H9 (cell line): ENCODE data around the gene PALD1. TPM values are rescaled to one million over a fixed set of nuclear protein-coding genes. Genes with fewer than 3 reads are reported as not detected.
A peak's percentile ranks its signal among the peaks of the same experiment; 100 is the strongest.

Experiments used
- DNase-seq: peaks from one replicate; pipeline ENCODE4 v3.0.0-alpha.2; 2017
- H2AFZ ChIP-seq: one replicate; pipeline ENCODE4 v1.6.1; 2013; ENCODE audit warnings: mild to moderate bottlenecking, low read length, control low read depth, moderate library complexity
- H2AK5ac ChIP-seq: 2 replicates; pipeline ENCODE4 v1.6.1; 2013; ENCODE audit warnings: low read length, control low read depth, mixed read lengths; ENCODE audit not compliant: insufficient read length
- H2BK120ac ChIP-seq: one replicate; pipeline ENCODE4 v1.6.1; 2013; ENCODE audit warnings: low read depth, mild to moderate bottlenecking, low read length, control low read depth, inconsistent platforms; ENCODE audit not compliant: poor library complexity, severe bottlenecking
- H2BK12ac ChIP-seq: 2 replicates; pipeline ENCODE4 v1.6.1; 2013; ENCODE audit warnings: low read length, control low read depth, mixed read lengths, low read depth; ENCODE audit not compliant: insufficient read length
- H2BK15ac ChIP-seq: 2 replicates; pipeline ENCODE4 v1.6.1; 2013; ENCODE audit warnings: low read depth, low read length, control low read depth
- H2BK20ac ChIP-seq: one replicate; pipeline ENCODE4 v1.6.1; 2013; ENCODE audit warnings: low read depth, mild to moderate bottlenecking, low read length, control low read depth, inconsistent platforms; ENCODE audit not compliant: poor library complexity, severe bottlenecking
- H2BK5ac ChIP-seq: 2 replicates; pipeline ENCODE4 v1.6.1; 2013; ENCODE audit warnings: low read length, control low read depth, mixed read lengths; ENCODE audit not compliant: insufficient read length
- H3K14ac ChIP-seq: 2 replicates; pipeline ENCODE4 v1.6.1; 2013; ENCODE audit warnings: low read length, control low read depth; ENCODE audit not compliant: insufficient read depth
- H3K18ac ChIP-seq: 2 replicates; pipeline ENCODE4 v1.6.1; 2013; ENCODE audit warnings: low read depth, mild to moderate bottlenecking, mixed read lengths, low read length, control low read depth; ENCODE audit not compliant: insufficient read length
- H3K23ac ChIP-seq: 2 replicates; pipeline ENCODE4 v1.6.1; 2013; ENCODE audit warnings: low read length, control low read depth, mixed read lengths, low read depth; ENCODE audit not compliant: insufficient read length
- H3K23me2 ChIP-seq: 2 replicates; pipeline ENCODE4 v1.6.1; 2013; ENCODE audit warnings: low read depth, mild to moderate bottlenecking, mixed read lengths, low read length, control low read depth; ENCODE audit not compliant: insufficient read length, poor library complexity, severe bottlenecking
- H3K27ac ChIP-seq: 2 replicates; pipeline ENCODE4 v1.5.1; 2013; ENCODE audit warnings: low read length, control low read depth, mixed read lengths, low read depth; ENCODE audit not compliant: insufficient read length
- H3K27me3 ChIP-seq: 2 replicates; pipeline ENCODE4 v1.6.1; 2013; ENCODE audit warnings: low read length, control low read depth, inconsistent platforms; ENCODE audit not compliant: insufficient read depth
- H3K4ac ChIP-seq: 2 replicates; pipeline ENCODE4 v1.6.1; 2013; ENCODE audit warnings: low read depth, mild to moderate bottlenecking, control low read depth, inconsistent platforms, low read length, moderate library complexity
- H3K4me1 ChIP-seq: 2 replicates; pipeline ENCODE4 v1.6.1; 2013; ENCODE audit warnings: low read length, control low read depth, inconsistent platforms; ENCODE audit not compliant: insufficient read depth
- H3K4me2 ChIP-seq: 2 replicates; pipeline ENCODE4 v1.6.1; 2013; ENCODE audit warnings: low read length, control low read depth, mixed read lengths; ENCODE audit not compliant: insufficient read length, insufficient read depth
- H3K56ac ChIP-seq: 2 replicates; pipeline ENCODE4 v1.6.1; 2013; ENCODE audit warnings: low read depth, mild to moderate bottlenecking, mixed read lengths, low read length, control low read depth; ENCODE audit not compliant: insufficient read length
- H3K79me1 ChIP-seq: 2 replicates; pipeline ENCODE4 v1.6.1; 2013; ENCODE audit warnings: low read depth, mild to moderate bottlenecking, moderate library complexity, low read length, control low read depth, inconsistent platforms; ENCODE audit not compliant: insufficient read depth, poor library complexity, severe bottlenecking
- H3K79me2 ChIP-seq: 2 replicates; pipeline ENCODE4 v1.6.1; 2013; ENCODE audit warnings: low read length, control low read depth, inconsistent platforms; ENCODE audit not compliant: insufficient read depth
- H3K9ac ChIP-seq: 2 replicates; pipeline ENCODE4 v1.6.1; 2013; ENCODE audit warnings: low read length, control low read depth, mixed read lengths; ENCODE audit not compliant: insufficient read length; ENCODE audit errors: extremely low read depth
- H3K9me3 ChIP-seq: one replicate; pipeline ENCODE4 v1.6.1; 2013; ENCODE audit warnings: low read depth, low read length, inconsistent platforms; ENCODE audit not compliant: control insufficient read depth
- H3T11ph ChIP-seq: one replicate; pipeline ENCODE4 v1.6.1; 2013; ENCODE audit warnings: mild to moderate bottlenecking, low read length, control low read depth, inconsistent platforms
- H4K20me1 ChIP-seq: one replicate; pipeline ENCODE4 v1.6.1; 2013; ENCODE audit not compliant: control insufficient read depth, insufficient read length, insufficient read depth
- H4K5ac ChIP-seq: 2 replicates; pipeline ENCODE4 v1.6.1; 2013; ENCODE audit warnings: low read depth, mild to moderate bottlenecking, mixed read lengths, low read length, control low read depth; ENCODE audit not compliant: insufficient read length
- H4K8ac ChIP-seq: replicated peaks from 2 replicates; pipeline ENCODE4 v1.6.1; 2013; ENCODE audit warnings: low read length, control low read depth, mixed read lengths, low read depth; ENCODE audit not compliant: insufficient read length
- H4K91ac ChIP-seq: 2 replicates; pipeline ENCODE4 v1.6.1; 2013; ENCODE audit warnings: low read depth, mild to moderate bottlenecking, moderate library complexity, mixed read lengths, low read length, control low read depth; ENCODE audit not compliant: insufficient read length
- H3K27ac Mint-ChIP-seq, 3 experiments: 2 replicates in 2 of 3; 3 replicates in 1 of 3; pipeline ENCODE4 v1.8.0; 2020 to 2021; ENCODE audit warnings: mixed read lengths in 3 of 3, mild to moderate bottlenecking in 1 of 3, moderate library complexity in 1 of 3
- H3K27me3 Mint-ChIP-seq: 2 replicates; pipeline ENCODE4 v1.8.0; 2021; ENCODE audit warnings: low read depth, mild to moderate bottlenecking, moderate library complexity, mixed read lengths
- H3K36me3 Mint-ChIP-seq, 3 experiments: 2 replicates in 2 of 3; 3 replicates in 1 of 3; pipeline ENCODE4 v1.8.0; 2020 to 2021; ENCODE audit warnings: low read depth in 3 of 3, mixed read lengths in 3 of 3; ENCODE audit not compliant: insufficient read depth in 1 of 3
- H3K4me1 Mint-ChIP-seq, 2 experiments: 2 replicates each; pipeline ENCODE4 v1.8.0; 2020; ENCODE audit warnings: mixed read lengths in 2 of 2
- H3K4me3 Mint-ChIP-seq, 2 experiments: 2 replicates in 1 of 2; 3 replicates in 1 of 2; pipeline ENCODE4 v1.8.0; 2020 to 2021; ENCODE audit warnings: mild to moderate bottlenecking in 2 of 2, mixed read lengths in 2 of 2, moderate library complexity in 1 of 2
- H3K9me3 Mint-ChIP-seq, 2 experiments: 2 replicates in 1 of 2; 3 replicates in 1 of 2; pipeline ENCODE4 v1.8.0; 2020; ENCODE audit warnings: mild to moderate bottlenecking in 2 of 2, mixed read lengths in 2 of 2, moderate library complexity in 1 of 2
- WGBS: extraction: QIAGEN DNeasy Blood & Tissue Kit; methylation state at CpG from one replicate; pipeline ENCODE4 v1.1.7; 2013; ENCODE audit warnings: missing lambda C conversion rate, low lambda C conversion rate, mixed read lengths; ENCODE audit not compliant: insufficient read length; ENCODE audit errors: extremely low coverage; 5-methylcytosine and 5-hydroxymethylcytosine counted together
- total RNA-seq: library from RNA; stranded (reverse); gene quantifications from 2 replicates; pipeline ENCODE4 v1.2.1, GENCODE V29; 2021
- TF ChIP-seq, protein P1 (sequence below): fragments of 200-600 bp; sonication (generic); conservative IDR thresholded peaks from 3 replicates; pipeline ENCODE4 v1.8.0; 2021; ENCODE audit warnings: antibody characterized with exemption, mild to moderate bottlenecking

The PALD1 gene
- total RNA-seq, 1 experiment from 2014 or later = 21.1 TPM

DNA sequence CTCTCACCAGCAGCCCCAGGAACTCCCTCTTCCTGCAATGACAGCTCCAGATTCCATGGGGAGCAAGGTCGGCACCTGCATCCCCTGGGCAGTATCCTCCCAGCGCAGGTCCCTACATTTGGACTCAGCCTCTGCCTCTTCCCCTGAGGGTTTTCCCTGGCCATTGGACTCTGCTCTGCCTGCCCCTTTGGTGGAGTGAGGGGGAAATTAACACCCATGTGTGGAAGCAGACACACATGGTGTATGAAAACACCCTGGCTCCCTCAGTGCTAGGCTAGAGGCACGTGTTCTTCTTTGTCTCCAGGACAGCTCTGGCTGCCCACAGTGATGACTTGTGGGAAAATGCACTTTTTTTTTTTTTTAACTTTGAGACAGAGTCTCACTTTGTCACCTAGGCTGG, 115.6 kb downstream of the PALD1 start:
- no peaks in the 10 kb centered on the region for H4K20me1 ChIP-seq
- H2BK15ac ChIP-seq = no peak overlapping the region
- TF ChIP-seq, protein P1, sequence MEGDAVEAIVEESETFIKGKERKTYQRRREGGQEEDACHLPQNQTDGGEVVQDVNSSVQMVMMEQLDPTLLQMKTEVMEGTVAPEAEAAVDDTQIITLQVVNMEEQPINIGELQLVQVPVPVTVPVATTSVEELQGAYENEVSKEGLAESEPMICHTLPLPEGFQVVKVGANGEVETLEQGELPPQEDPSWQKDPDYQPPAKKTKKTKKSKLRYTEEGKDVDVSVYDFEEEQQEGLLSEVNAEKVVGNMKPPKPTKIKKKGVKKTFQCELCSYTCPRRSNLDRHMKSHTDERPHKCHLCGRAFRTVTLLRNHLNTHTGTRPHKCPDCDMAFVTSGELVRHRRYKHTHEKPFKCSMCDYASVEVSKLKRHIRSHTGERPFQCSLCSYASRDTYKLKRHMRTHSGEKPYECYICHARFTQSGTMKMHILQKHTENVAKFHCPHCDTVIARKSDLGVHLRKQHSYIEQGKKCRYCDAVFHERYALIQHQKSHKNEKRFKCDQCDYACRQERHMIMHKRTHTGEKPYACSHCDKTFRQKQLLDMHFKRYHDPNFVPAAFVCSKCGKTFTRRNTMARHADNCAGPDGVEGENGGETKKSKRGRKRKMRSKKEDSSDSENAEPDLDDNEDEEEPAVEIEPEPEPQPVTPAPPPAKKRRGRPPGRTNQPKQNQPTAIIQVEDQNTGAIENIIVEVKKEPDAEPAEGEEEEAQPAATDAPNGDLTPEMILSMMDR = no peak
- H3K4ac ChIP-seq = no peak overlapping the region
- Mint-ChIP-seq H3K4me1 (peaks cover 12 to 27% of the 10 kb centered on the region in 2 experiments), H3K4me3 (no peak overlapping the region), H3K36me3 (no peaks in the 10 kb centered on the region), H3K27ac (peak overlapping the region in 1 of 3 experiments; percentile 49; a peak in 1 of 7 replicates), H3K9me3 (no peaks in the 10 kb centered on the region), H3K27me3 (peaks cover 2% of the 10 kb centered on the region; the same call in 1 of the 2 replicates)
- H3K56ac ChIP-seq = no peak overlapping the region
- H3K23ac ChIP-seq = no peak overlapping the region
- no peak for DNase-seq
- WGBS = no CpG with 5 or more reads among the region's 3 CpGs
- H2BK120ac ChIP-seq = no peak overlapping the region
- H3K23me2 ChIP-seq = no peaks in the 10 kb centered on the region
- no peaks in the 10 kb centered on the region for H3K79me2 ChIP-seq
- H3K27ac ChIP-seq = no peak overlapping the region
- no peak overlapping the region for H4K5ac ChIP-seq
- H3K18ac ChIP-seq = no peak overlapping the region
- H2BK20ac ChIP-seq = no peak overlapping the region
- H3T11ph ChIP-seq = no peak overlapping the region
- no peak overlapping the region for H2BK12ac ChIP-seq
- H3K4me2 ChIP-seq = no peak overlapping the region
- no peaks in the 10 kb centered on the region for H3K27me3 ChIP-seq
- no peak overlapping the region for H4K8ac ChIP-seq
- no peaks in the 10 kb centered on the region for H3K79me1 ChIP-seq
- H2AK5ac ChIP-seq = no peak overlapping the region
- H3K9ac ChIP-seq = no peak overlapping the region
- H3K4me1 ChIP-seq = 0 out of 2 replicates have a peak, but pooled peaks cover 4% of the 10 kb centered on the region
- H2AFZ ChIP-seq = no peak overlapping the region
- no peak overlapping the region for H4K91ac ChIP-seq
- no peak overlapping the region; the same call in 1 of the 2 replicates for H3K14ac ChIP-seq
- H3K9me3 ChIP-seq = no peaks in the 10 kb centered on the region
- H2BK5ac ChIP-seq = no peak overlapping the region
